Lower leg skin (tissue), 4 donors: ENCODE measurements around the gene DLST. TPM values are rescaled to one million over a fixed set of nuclear protein-coding genes. Genes with fewer than 3 reads are reported as not detected.

Experiments
- DNase-seq, 2 donors: peaks; one replicate each; pipeline ENCODE4 v3.0.0-alpha.2; 2019; ENCODE audit warnings: low spot score in 2 of 2
- H3K4me3 ChIP-seq: fragments of 200-600 bp; sonication (generic); 2 replicates; pipeline ENCODE4 v1.5.1; 2017; ENCODE audit warnings: mild to moderate bottlenecking, low read depth; ENCODE audit not compliant: poor library complexity, severe bottlenecking
- POLR2A ChIP-seq, 2 donors: fragments of 450-650 bp; IDR thresholded peaks; one replicate each; pipeline ENCODE4 v1.6.1; 2016 to 2017; ENCODE audit warnings: antibody characterized with exemption in 2 of 2, mild to moderate bottlenecking in 1 of 2, moderate library complexity in 1 of 2
- WGBS, 2 donors: methylation state at CpG; one replicate each; pipeline ENCODE4 v1.1.5; 2018; 5-methylcytosine and 5-hydroxymethylcytosine counted together
- intact Hi-C: fragments of 100-400 bp; cut with DNase I; formaldehyde crosslinking; loops from one replicate; pipeline ENCODE4 v1.15.0; 2023; ENCODE audit warnings: low total_unique reads
- total RNA-seq, 4 donors: library from RNA; depleted of rRNA; stranded (reverse); fragments of >200 nt; gene quantifications; one replicate each; pipeline ENCODE4 v1.1.0, GENCODE V29; 2016
- TF ChIP-seq, protein P1 (sequence below), 3 donors: fragments of 450-650 bp; IDR thresholded peaks; one replicate each; pipeline ENCODE4 v1.5.1; 2016; ENCODE audit warnings: antibody characterized with exemption in 3 of 3, mild to moderate bottlenecking in 3 of 3, moderate library complexity in 2 of 3

Gene DLST
- total RNA-seq, 4 donors from 2014 or later, result 65.0 to 126 (median 73.8) TPM

DNA sequence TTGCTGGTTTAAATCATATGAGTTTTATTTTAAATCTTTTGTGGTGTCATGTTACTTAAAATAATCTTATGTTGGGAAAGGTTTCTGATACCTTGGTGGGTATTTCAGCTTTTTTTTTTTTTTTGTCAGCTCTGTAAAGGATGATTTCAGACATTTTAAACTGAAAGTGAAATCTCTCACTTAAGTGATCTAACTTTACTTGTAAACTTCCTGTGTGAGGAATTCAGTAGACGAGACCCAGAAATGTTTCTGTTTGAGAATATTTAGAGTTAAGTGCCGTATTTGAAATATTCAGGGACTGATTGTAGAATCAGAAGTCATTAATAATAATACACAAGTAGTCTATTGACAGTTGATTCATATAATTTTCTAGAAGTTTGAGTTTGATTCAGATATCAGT is 43.5 kb upstream of the DLST start:
- TF ChIP-seq POLR2A (IDR thresholded peaks at IDR 0.05), result no peak
- TF ChIP-seq, protein P1, sequence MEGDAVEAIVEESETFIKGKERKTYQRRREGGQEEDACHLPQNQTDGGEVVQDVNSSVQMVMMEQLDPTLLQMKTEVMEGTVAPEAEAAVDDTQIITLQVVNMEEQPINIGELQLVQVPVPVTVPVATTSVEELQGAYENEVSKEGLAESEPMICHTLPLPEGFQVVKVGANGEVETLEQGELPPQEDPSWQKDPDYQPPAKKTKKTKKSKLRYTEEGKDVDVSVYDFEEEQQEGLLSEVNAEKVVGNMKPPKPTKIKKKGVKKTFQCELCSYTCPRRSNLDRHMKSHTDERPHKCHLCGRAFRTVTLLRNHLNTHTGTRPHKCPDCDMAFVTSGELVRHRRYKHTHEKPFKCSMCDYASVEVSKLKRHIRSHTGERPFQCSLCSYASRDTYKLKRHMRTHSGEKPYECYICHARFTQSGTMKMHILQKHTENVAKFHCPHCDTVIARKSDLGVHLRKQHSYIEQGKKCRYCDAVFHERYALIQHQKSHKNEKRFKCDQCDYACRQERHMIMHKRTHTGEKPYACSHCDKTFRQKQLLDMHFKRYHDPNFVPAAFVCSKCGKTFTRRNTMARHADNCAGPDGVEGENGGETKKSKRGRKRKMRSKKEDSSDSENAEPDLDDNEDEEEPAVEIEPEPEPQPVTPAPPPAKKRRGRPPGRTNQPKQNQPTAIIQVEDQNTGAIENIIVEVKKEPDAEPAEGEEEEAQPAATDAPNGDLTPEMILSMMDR (IDR thresholded peaks at IDR 0.05), result no peak
- DNase-seq, result no peak
- no peak overlapping the region for H3K4me3 ChIP-seq
- WGBS, 2 donors, result 49 to 63% methylated on average over 2 of the region's 2 CpGs
- intact Hi-C loops, result no loop called here

DNA sequence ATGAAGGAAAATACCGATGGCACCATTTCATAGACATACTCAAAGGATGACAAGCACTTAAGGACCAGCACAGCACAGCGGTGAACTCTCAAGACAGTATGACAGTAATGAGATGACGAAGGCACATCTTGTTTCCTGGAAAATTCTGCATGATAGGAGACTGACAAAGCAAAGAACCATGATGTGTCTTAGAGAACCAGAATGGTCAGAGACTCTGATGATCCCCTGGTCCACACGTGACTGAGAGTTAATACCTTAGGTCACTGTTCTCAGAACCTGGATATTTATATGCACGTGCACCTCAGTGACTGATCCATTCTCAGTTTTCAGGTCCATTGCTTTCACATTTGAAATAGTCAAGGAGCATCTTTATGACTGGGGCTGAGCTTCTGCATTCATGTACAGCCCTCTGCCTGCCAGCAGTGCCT is 41.1 kb upstream of the DLST start:
- TF ChIP-seq POLR2A (IDR thresholded peaks at IDR 0.05), result no peak
- TF ChIP-seq, protein P1 (IDR thresholded peaks at IDR 0.05), result no peak
- no peak for DNase-seq

DNA sequence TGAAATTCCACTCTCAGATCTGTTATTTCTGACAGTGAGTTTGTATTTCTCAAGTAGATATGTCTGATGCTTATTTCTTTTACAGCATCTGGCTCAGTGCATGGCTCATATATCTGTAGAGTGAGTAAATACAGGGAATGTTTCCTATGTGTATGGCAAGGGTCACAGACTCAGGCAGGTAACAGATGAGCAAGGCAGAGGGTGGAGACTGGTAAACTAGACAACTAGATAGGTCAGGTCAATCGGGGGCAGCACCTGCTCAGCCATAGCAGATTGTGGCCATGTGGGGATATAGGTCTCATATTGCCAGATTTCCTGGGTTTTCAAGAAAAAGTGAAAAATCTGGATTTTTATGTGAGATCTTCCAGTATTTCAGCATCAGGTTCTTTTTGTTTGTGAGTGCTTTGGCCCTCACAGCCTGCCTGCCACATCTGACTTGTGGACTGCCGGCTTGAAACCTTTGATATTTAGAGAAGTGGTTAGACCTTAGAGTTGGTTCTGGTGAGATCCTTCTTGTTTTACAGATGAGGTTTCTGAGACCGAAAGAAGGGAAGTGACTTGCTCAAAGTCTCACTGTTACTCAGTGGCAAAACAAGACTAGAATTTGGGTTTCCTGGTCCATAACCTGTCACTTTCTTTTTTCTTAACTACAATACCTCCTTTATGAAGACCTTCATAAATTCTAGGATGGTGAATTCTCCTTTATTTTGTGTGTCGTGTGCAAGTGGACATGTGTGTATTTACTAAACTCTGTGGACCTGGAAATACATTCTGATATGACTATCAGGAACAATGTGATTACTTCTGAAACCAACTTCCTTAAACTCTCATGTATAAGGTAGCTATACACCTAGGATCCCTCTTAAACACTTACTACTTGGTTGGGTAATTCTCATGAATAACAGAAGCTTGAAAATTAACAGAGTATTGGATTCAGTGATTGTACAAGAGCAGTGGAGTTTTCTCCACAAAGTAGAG is 40.2 kb upstream of the DLST start:
- WGBS, 2 donors, result 84 to 90% methylated on average over 4 of the region's 4 CpGs
- DNase-seq, result no peak
- no peak overlapping the region for H3K4me3 ChIP-seq
- intact Hi-C loops, result no loop called here
- TF ChIP-seq, protein P1 (IDR thresholded peaks at IDR 0.05), result no peak
- TF ChIP-seq POLR2A (IDR thresholded peaks at IDR 0.05), result no peak

More for the DNA sequence above, 41.1 kb upstream of the DLST start:
- WGBS, 2 donors, result 77 to 96% methylated on average over 5 of the region's 5 CpGs
- intact Hi-C loops, result no loop called here
- no peak overlapping the region for H3K4me3 ChIP-seq

DNA sequence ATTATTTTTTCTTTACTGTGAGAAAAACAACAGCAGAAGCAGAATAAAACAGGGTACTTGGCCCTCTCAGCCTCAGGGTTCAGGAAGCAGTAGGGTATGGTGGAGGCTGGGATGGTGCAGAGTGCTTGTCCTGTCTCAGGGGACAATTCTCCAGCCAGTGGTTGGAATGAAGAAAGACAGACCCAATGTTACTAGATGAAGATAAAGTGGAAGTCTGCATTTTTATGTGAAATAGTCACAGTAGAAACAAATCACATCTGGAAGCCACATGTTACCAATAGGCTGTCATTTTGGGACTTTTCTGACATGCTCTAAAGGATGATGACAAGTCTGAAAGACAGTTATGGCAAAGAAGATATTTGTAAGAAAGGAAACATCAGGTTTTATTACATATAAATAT is 38.1 kb upstream of the DLST start:
- intact Hi-C loops, result no loop called here
- TF ChIP-seq POLR2A (IDR thresholded peaks at IDR 0.05), result no peak
- TF ChIP-seq, protein P1 (IDR thresholded peaks at IDR 0.05), result no peak
- no peak for DNase-seq

DNA sequence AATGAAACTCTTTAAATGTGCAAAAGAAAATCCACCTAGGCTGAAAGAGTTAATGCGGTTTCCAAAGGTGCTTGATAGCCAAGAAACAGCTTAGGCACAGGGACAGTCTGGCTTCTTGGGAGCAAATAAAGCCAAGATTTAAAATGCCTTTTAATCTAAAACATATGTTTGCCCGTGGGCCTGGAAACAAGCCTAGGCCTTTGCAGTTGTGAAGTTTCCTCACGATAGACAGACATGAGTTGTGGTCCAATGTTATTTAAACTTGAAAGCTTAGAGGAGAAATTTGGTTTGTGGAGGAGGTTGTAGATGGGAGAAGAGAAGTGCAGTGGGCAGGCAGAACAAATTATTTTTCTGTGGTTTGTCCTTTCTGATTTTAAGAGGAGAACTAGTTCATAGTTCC is 35.5 kb upstream of the DLST start:
- intact Hi-C loops, result no loop called here
- no peak overlapping the region for H3K4me3 ChIP-seq
- DNase-seq, result no peak
- TF ChIP-seq, protein P1 (IDR thresholded peaks at IDR 0.05), result no peak
- no peak for TF ChIP-seq POLR2A (IDR thresholded peaks at IDR 0.05)
- 15 to 33% methylated on average over 3 of the region's 3 CpGs for WGBS, 2 donors

More for the DNA sequence above, 38.1 kb upstream of the DLST start:
- no peak overlapping the region for H3K4me3 ChIP-seq
